OCI-LY7 (cell line): ENCODE results near the gene CADM2.

Experiments
- EZH2phosphoT487 ChIP-seq: fragments of 200-600 bp; sonication (generic); IDR thresholded peaks from 2 replicates; pipeline ENCODE4 v1.6.1; 2018; ENCODE audit warnings: low read depth, borderline replicate concordance, mild to moderate bottlenecking, mixed run types, antibody characterized with exemption, low read length, moderate library complexity, mixed read lengths
- TF ChIP-seq, protein P1 (sequence below): fragments of 200-600 bp; sonication (generic); conservative IDR thresholded peaks from 2 replicates; pipeline ENCODE4 v1.5.1; 2014; ENCODE audit warnings: mild to moderate bottlenecking, antibody characterized with exemption, low read length, moderate library complexity, mixed read lengths

DNA sequence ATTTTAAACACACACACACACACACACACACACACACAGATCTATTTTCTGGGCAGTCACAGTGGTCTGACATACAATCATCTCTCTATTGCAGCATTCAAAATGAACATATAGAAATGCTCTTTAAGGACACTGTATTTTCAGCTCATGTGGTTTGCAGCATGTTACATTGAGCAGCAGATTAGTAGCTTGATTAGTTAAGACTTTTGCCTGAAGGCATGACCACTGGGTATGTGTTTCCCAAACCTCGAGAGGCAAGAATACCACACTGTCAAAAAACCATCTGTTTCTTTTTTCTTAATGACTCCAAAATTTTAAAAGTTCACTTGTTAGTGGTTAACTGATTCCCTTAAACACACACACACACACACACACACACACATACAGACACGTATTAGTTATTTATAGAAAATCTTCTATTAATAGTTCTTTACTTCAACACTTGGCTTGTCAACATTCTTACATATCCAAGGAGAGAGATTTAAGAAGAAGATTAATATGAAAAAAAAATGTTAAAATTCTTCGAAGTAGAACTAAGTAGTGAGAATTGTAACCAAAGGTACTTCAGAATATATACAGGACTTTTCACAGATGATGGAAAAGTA, 518.2 kb downstream of the CADM2 start:
- TF ChIP-seq, protein P1, sequence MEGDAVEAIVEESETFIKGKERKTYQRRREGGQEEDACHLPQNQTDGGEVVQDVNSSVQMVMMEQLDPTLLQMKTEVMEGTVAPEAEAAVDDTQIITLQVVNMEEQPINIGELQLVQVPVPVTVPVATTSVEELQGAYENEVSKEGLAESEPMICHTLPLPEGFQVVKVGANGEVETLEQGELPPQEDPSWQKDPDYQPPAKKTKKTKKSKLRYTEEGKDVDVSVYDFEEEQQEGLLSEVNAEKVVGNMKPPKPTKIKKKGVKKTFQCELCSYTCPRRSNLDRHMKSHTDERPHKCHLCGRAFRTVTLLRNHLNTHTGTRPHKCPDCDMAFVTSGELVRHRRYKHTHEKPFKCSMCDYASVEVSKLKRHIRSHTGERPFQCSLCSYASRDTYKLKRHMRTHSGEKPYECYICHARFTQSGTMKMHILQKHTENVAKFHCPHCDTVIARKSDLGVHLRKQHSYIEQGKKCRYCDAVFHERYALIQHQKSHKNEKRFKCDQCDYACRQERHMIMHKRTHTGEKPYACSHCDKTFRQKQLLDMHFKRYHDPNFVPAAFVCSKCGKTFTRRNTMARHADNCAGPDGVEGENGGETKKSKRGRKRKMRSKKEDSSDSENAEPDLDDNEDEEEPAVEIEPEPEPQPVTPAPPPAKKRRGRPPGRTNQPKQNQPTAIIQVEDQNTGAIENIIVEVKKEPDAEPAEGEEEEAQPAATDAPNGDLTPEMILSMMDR: no peak
- TF ChIP-seq EZH2phosphoT487: no peak
